ENCODE results near the gene DGKH. TPM values are rescaled to one million over a fixed set of nuclear protein-coding genes. Genes with fewer than 3 reads are reported as not detected.
A peak's percentile ranks its signal among the peaks of the same experiment; 100 is the strongest.

DGKH gene
- total RNA-seq, 1 experiment from 2014 or later, result 7.3 TPM

GRCh38 chr13:42102961-42103865, 54.8 kb downstream of the DGKH start:
- no peak overlapping the region for H3K27ac ChIP-seq (ENCODE audit: low read length)
- no peak for DNase-seq
- no peak overlapping the region for H3K4me2 ChIP-seq (ENCODE audit: low read depth, low read length, poor library complexity, severe bottlenecking)
- no peaks in the 10 kb centered on the region for H3K9me2 ChIP-seq (replicated peaks; ENCODE audit: insufficient read depth, low read length)
- peaks cover 6% of the 10 kb centered on the region for H3K4me1 ChIP-seq (ENCODE audit: low read length)
- no peak overlapping the region for H3K9ac ChIP-seq (ENCODE audit: low read length)
- H3K79me2 ChIP-seq (ENCODE audit: low read length), result no peaks in the 10 kb centered on the region
- 0 out of 2 replicates have a peak, but pooled peaks cover 4% of the 10 kb centered on the region for H4K20me1 ChIP-seq (ENCODE audit: insufficient read depth, low read depth, low read length)
- H3K36me3 ChIP-seq (ENCODE audit: insufficient read depth, low read length), result no peaks in the 10 kb centered on the region
- H3K4me3 ChIP-seq (ENCODE audit: low read length), result no peak overlapping the region
- no peaks in the 10 kb centered on the region for H3K9me3 ChIP-seq (ENCODE audit: low read length)
- H3K27me3 ChIP-seq (ENCODE audit: low read length), result no peaks in the 10 kb centered on the region
- no peak overlapping the region for H2AFZ ChIP-seq (ENCODE audit: low read length)

GRCh38 chr13:42106998-42107397, 58.5 kb downstream of the DGKH start:
- Histone ChIP-seq H3K4me1 (ENCODE audit: low read length) (peaks cover 9% of the 10 kb centered on the region), H3K27ac (ENCODE audit: low read length) (no peak overlapping the region), H4K20me1 (ENCODE audit: insufficient read depth, low read depth, low read length) (peaks cover 10% of the 10 kb centered on the region; the same call in 1 of the 2 replicates), H3K9me2 (replicated peaks; ENCODE audit: insufficient read depth, low read length) (no peaks in the 10 kb centered on the region), H3K79me2 (ENCODE audit: low read length) (no peaks in the 10 kb centered on the region), H2AFZ (ENCODE audit: low read length) (no peak overlapping the region), H3K27me3 (ENCODE audit: low read length) (no peaks in the 10 kb centered on the region), H3K4me3 (ENCODE audit: low read length) (no peak overlapping the region), H3K9me3 (ENCODE audit: low read length) (no peaks in the 10 kb centered on the region), H3K4me2 (ENCODE audit: low read depth, low read length, poor library complexity, severe bottlenecking) (no peak overlapping the region), H3K36me3 (ENCODE audit: insufficient read depth, low read length) (no peaks in the 10 kb centered on the region), H3K9ac (ENCODE audit: low read length) (no peak overlapping the region)
- DNase-seq, result no peak

GRCh38 chr13:42107421-42107820, 59.0 kb downstream of the DGKH start:
- no peaks in the 10 kb centered on the region for H3K27me3 ChIP-seq (ENCODE audit: low read length)
- no peak overlapping the region for H2AFZ ChIP-seq (ENCODE audit: low read length)
- no peak overlapping the region for H3K9ac ChIP-seq (ENCODE audit: low read length)
- H3K27ac ChIP-seq (ENCODE audit: low read length), result no peak overlapping the region
- H3K36me3 ChIP-seq (ENCODE audit: insufficient read depth, low read length), result no peaks in the 10 kb centered on the region
- peaks cover 5% of the 10 kb centered on the region; the same call in 1 of the 2 replicates for H4K20me1 ChIP-seq (ENCODE audit: insufficient read depth, low read depth, low read length)
- peaks cover 9% of the 10 kb centered on the region for H3K4me1 ChIP-seq (ENCODE audit: low read length)
- H3K4me2 ChIP-seq (ENCODE audit: low read depth, low read length, poor library complexity, severe bottlenecking), result no peak overlapping the region
- H3K9me2 ChIP-seq (replicated peaks; ENCODE audit: insufficient read depth, low read length), result no peaks in the 10 kb centered on the region
- no peak for DNase-seq
- no peak overlapping the region for H3K4me3 ChIP-seq (ENCODE audit: low read length)
- H3K9me3 ChIP-seq (ENCODE audit: low read length), result no peaks in the 10 kb centered on the region
- H3K79me2 ChIP-seq (ENCODE audit: low read length), result no peaks in the 10 kb centered on the region

GRCh38 chr13:42108217-42108616, 59.8 kb downstream of the DGKH start:
- Histone ChIP-seq H3K4me2 (ENCODE audit: low read depth, low read length, poor library complexity, severe bottlenecking) (no peak overlapping the region), H3K27me3 (ENCODE audit: low read length) (no peaks in the 10 kb centered on the region), H3K4me3 (ENCODE audit: low read length) (no peak overlapping the region), H3K4me1 (ENCODE audit: low read length) (peaks cover 9% of the 10 kb centered on the region), H3K9me3 (ENCODE audit: low read length) (no peaks in the 10 kb centered on the region), H2AFZ (ENCODE audit: low read length) (no peak overlapping the region), H4K20me1 (ENCODE audit: insufficient read depth, low read depth, low read length) (peaks cover 5% of the 10 kb centered on the region; the same call in 1 of the 2 replicates), H3K9me2 (replicated peaks; ENCODE audit: insufficient read depth, low read length) (no peaks in the 10 kb centered on the region), H3K27ac (ENCODE audit: low read length) (no peak overlapping the region), H3K9ac (ENCODE audit: low read length) (no peak overlapping the region), H3K79me2 (ENCODE audit: low read length) (no peaks in the 10 kb centered on the region), H3K36me3 (ENCODE audit: insufficient read depth, low read length) (no peaks in the 10 kb centered on the region)
- DNase-seq, result no peak

GRCh38 chr13:42109957-42110356, 61.5 kb downstream of the DGKH start:
- H4K20me1 ChIP-seq (ENCODE audit: insufficient read depth, low read depth, low read length), result peaks cover 5% of the 10 kb centered on the region; the same call in 1 of the 2 replicates
- peaks cover 9% of the 10 kb centered on the region for H3K4me1 ChIP-seq (ENCODE audit: low read length)
- no peak for DNase-seq
- H3K79me2 ChIP-seq (ENCODE audit: low read length), result no peaks in the 10 kb centered on the region
- H3K9ac ChIP-seq (ENCODE audit: low read length), result no peak overlapping the region
- H2AFZ ChIP-seq (ENCODE audit: low read length), result no peak overlapping the region
- no peaks in the 10 kb centered on the region for H3K9me3 ChIP-seq (ENCODE audit: low read length)
- H3K27me3 ChIP-seq (ENCODE audit: low read length), result no peaks in the 10 kb centered on the region
- no peaks in the 10 kb centered on the region for H3K9me2 ChIP-seq (replicated peaks; ENCODE audit: insufficient read depth, low read length)
- H3K4me3 ChIP-seq (ENCODE audit: low read length), result no peak overlapping the region
- no peak overlapping the region for H3K27ac ChIP-seq (ENCODE audit: low read length)
- H3K36me3 ChIP-seq (ENCODE audit: insufficient read depth, low read length), result no peaks in the 10 kb centered on the region
- no peak overlapping the region for H3K4me2 ChIP-seq (ENCODE audit: low read depth, low read length, poor library complexity, severe bottlenecking)

- Histone ChIP-seq H3K79me2 (ENCODE audit: low read length) (no peaks in the 10 kb centered on the region), H4K20me1 (ENCODE audit: insufficient read depth, low read depth, low read length) (peaks cover 9% of the 10 kb centered on the region; the same call in 1 of the 2 replicates), H3K36me3 (ENCODE audit: insufficient read depth, low read length) (no peaks in the 10 kb centered on the region), H3K27me3 (ENCODE audit: low read length) (no peaks in the 10 kb centered on the region), H3K4me2 (ENCODE audit: low read depth, low read length, poor library complexity, severe bottlenecking) (no peak overlapping the region), H3K27ac (ENCODE audit: low read length) (no peak overlapping the region), H3K4me1 (ENCODE audit: low read length) (peaks cover 9% of the 10 kb centered on the region), H3K4me3 (ENCODE audit: low read length) (no peak overlapping the region), H2AFZ (ENCODE audit: low read length) (no peak overlapping the region), H3K9ac (ENCODE audit: low read length) (no peak overlapping the region), H3K9me2 (replicated peaks; ENCODE audit: insufficient read depth, low read length) (no peaks in the 10 kb centered on the region), H3K9me3 (ENCODE audit: low read length) (no peaks in the 10 kb centered on the region)
- peak; percentile 89 for DNase-seq
Observed at GRCh38 chr13:42110410-42111155, 62.1 kb downstream of the DGKH start.

- Histone ChIP-seq H3K27ac (ENCODE audit: low read length) (no peak overlapping the region), H3K79me2 (ENCODE audit: low read length) (no peaks in the 10 kb centered on the region), H3K4me2 (ENCODE audit: low read depth, low read length, poor library complexity, severe bottlenecking) (no peak overlapping the region), H3K9me3 (ENCODE audit: low read length) (no peaks in the 10 kb centered on the region), H4K20me1 (ENCODE audit: insufficient read depth, low read depth, low read length) (peaks cover 10% of the 10 kb centered on the region; the same call in 1 of the 2 replicates), H3K4me1 (ENCODE audit: low read length) (peaks cover 3% of the 10 kb centered on the region; the same call in 1 of the 2 replicates), H3K9ac (ENCODE audit: low read length) (no peak overlapping the region), H3K27me3 (ENCODE audit: low read length) (no peaks in the 10 kb centered on the region), H3K4me3 (ENCODE audit: low read length) (no peak overlapping the region), H3K9me2 (replicated peaks; ENCODE audit: insufficient read depth, low read length) (no peaks in the 10 kb centered on the region), H3K36me3 (ENCODE audit: insufficient read depth, low read length) (no peaks in the 10 kb centered on the region), H2AFZ (ENCODE audit: low read length) (no peak overlapping the region)
- DNase-seq, result no peak
Observed at GRCh38 chr13:42112864-42113263, 64.4 kb downstream of the DGKH start.

- no peak overlapping the region for H3K27ac ChIP-seq (ENCODE audit: low read length)
- no peak overlapping the region for H3K4me3 ChIP-seq (ENCODE audit: low read length)
- H3K27me3 ChIP-seq (ENCODE audit: low read length), result no peaks in the 10 kb centered on the region
- no peaks in the 10 kb centered on the region for H3K79me2 ChIP-seq (ENCODE audit: low read length)
- H3K36me3 ChIP-seq (ENCODE audit: insufficient read depth, low read length), result no peaks in the 10 kb centered on the region
- H3K9me2 ChIP-seq (replicated peaks; ENCODE audit: insufficient read depth, low read length), result no peaks in the 10 kb centered on the region
- H3K4me1 ChIP-seq (ENCODE audit: low read length), result peaks cover 3% of the 10 kb centered on the region; the same call in 1 of the 2 replicates
- H3K9ac ChIP-seq (ENCODE audit: low read length), result no peak overlapping the region
- no peak for DNase-seq
- H4K20me1 ChIP-seq (ENCODE audit: insufficient read depth, low read depth, low read length), result peaks cover 13% of the 10 kb centered on the region
- H3K4me2 ChIP-seq (ENCODE audit: low read depth, low read length, poor library complexity, severe bottlenecking), result no peak overlapping the region
- no peaks in the 10 kb centered on the region for H3K9me3 ChIP-seq (ENCODE audit: low read length)
- H2AFZ ChIP-seq (ENCODE audit: low read length), result no peak overlapping the region
Observed at GRCh38 chr13:42113478-42113877, 65.0 kb downstream of the DGKH start.
